RPMI7951 (cell line): Measurements from ENCODE around the gene TSPAN8. TPM values are rescaled to one million over a fixed set of nuclear protein-coding genes. Genes with fewer than 3 reads are reported as not detected.
"Not testable (repeated sequence)": the region's sequence is repeated elsewhere in the genome, so short reads cannot be mapped to it uniquely, and the experiment has no call there.

Experiments
- DNase-seq: peaks from one replicate; pipeline ENCODE4 v3.0.0-alpha.2; 2012; ENCODE audit warnings: low read depth
- total RNA-seq: library from RNA; depleted of rRNA; stranded (reverse); fragments of >200 nt; shearing (Covaris generic); gene quantifications from 2 replicates; pipeline ENCODE4 v1.2.3, GENCODE V29; 2014; rRNA removed

The TSPAN8 gene
- total RNA-seq, 1 experiment from 2014 or later, result not detected

- DNase-seq, result no peak
Measured at GRCh38 chr12:71128191-71128788, 29.5 kb downstream of the TSPAN8 start.

- no peak for DNase-seq
Measured at GRCh38 chr12:71125949-71126348, 31.9 kb downstream of the TSPAN8 start.

GRCh38 chr12:71125515-71125914, 32.3 kb downstream of the TSPAN8 start:
- DNase-seq, result no peak

- DNase-seq, result no peak
Measured at GRCh38 chr12:71124835-71125460, 32.9 kb downstream of the TSPAN8 start.

- DNase-seq, result not testable (repeated sequence)
Measured at GRCh38 chr12:71113148-71113547, 44.7 kb downstream of the TSPAN8 start.

GRCh38 chr12:71109834-71110233, 48.0 kb downstream of the TSPAN8 start:
- no peak for DNase-seq

GRCh38 chr12:71108355-71108754, 49.4 kb downstream of the TSPAN8 start:
- DNase-seq, result no peak

- no peak for DNase-seq
Measured at GRCh38 chr12:71107936-71108335, 49.9 kb downstream of the TSPAN8 start.

- no peak for DNase-seq
Measured at GRCh38 chr12:71105956-71106355, 51.8 kb downstream of the TSPAN8 start.

- no peak for DNase-seq
Measured at GRCh38 chr12:71092290-71092689, 65.5 kb downstream of the TSPAN8 start.

GRCh38 chr12:71090971-71091370, 66.8 kb downstream of the TSPAN8 start:
- DNase-seq, result no peak

- DNase-seq, result no peak
Measured at GRCh38 chr12:71085575-71085974, 72.2 kb downstream of the TSPAN8 start.

GRCh38 chr12:71075743-71076142, 82.1 kb downstream of the TSPAN8 start:
- DNase-seq, result no peak

Other genes with a start within 250 kb of the TSPAN8 start
- 9.0 and 9.4 TPM in 2 replicates for gene PTPRR, start 237.3 kb downstream of the TSPAN8 start, total RNA-seq